NCI-H2171 (cell line): ENCODE measurements around the gene PPT1.
"Not testable (repeated sequence)": the region's sequence is repeated elsewhere in the genome, so short reads cannot be mapped to it uniquely, and the experiment has no call there.

Experiments used
- DNase-seq: peaks from one replicate; lab custom pipeline; 2025; lab: John Stamatoyannopoulos, UW

PPT1 gene

DNA sequence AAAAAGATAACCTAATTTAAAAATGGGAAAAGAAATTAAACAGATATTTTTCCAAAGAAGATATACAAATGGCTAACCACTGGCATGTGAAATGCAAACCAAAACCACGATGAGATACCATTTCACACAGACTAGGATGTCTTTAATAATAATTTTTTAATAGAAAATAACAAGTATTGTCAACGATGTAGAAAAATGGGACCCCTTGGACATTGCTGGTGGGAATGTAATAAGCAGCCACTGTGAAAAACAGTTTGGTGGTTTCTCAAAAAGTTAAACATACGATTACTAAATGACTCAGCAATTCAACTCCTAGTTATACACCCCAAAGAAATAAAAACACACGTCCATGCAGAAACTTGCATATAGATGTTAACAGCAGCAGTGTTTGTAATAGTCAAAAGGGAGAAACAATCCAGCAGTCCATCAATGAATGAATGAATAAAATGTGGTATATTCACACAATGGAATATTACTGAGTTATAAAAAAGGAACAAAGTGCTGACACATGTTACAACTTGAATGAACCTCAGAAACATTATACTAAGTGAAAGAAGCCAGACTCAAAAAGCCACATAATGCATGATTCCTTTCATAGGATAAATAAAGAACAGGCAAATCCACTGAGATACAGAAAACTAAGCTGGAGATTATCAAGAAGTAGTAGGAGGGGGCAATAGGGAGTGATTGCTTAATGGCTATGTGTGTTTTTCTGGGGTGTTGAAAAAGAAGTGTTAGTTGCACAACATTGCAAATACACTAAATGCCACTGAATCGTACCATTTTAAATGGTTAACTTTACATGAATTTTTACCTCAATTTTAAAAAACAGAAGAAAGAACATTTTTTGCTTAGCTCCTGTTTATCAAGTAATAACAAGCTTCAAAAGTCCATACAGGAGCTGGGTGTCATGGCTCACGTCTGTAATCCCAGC lies 4.1 kb downstream of the PPT1 start:
- no peak for DNase-seq

DNA sequence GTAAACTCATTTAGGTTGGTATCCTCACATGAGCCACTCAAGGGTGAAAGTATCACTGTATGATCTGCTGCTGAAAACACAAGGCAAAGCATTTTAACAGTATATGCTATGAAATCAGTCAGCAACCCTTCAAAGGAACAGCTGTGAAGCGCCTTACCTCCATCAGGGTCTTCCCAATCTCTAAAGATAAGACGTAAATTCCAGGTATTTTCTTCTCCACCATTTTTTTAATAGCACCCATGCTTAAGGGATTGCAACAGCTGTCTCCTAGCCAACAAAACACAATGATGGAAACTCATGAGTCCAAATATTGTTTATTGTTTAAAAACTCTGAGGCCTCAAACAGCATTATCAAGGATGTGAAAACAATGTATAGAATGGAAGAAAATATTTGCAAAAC lies 4.8 kb downstream of the PPT1 start:
- DNase-seq = no peak

DNA sequence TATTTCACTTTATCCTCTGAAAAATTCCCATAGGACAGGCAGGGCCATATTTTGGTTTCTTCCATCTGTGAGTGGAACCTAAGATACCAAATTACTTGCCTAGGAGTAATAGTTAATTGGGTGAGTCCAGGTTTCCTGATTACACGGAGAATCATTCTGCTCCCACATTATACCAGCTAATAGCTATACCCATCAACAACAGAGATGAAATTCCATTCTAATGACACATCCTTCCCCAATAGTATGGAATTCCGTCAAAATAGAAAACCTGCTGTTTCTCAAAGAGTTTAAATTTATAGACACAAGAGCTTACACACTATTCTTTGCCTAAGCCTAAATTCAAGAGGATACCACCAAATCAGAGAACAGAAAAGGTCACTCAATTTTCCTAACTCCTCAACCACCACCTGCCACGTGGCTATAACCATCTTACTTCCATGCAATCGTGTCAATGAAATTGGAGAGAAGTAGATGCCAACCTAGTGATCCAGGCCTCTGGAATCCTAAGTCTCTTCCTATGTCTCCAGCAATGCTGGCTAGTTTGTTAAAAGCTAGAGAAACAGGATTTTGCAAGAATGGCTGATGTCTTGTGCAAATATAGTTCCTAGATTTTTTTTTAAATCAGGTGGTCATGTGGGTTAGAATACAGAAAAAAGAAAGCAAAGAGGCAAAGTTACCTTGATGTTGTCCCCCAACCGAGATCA lies 6.2 kb downstream of the PPT1 start:
- DNase-seq = no peak

DNA sequence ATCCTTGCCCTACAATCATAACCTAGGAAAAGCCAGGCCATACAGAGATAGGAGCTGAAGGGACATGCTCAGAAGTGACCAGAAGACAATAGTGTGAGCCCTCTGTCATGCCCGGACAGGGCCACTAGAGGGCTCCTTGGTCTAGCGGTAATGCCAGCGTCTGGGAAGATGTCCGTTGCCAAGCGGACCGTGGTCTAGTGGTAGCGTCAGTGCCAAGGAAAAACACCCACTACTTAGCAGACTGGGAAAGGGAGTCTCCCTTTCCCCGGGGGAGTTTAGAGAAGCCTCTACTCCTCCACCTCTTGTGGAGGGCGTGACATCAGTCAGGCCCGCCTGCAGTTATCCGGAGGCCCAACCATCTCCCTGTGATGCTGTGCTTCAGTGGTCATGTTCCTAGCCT lies 12.3 kb downstream of the PPT1 start:
- DNase-seq = not testable (repeated sequence)

DNA sequence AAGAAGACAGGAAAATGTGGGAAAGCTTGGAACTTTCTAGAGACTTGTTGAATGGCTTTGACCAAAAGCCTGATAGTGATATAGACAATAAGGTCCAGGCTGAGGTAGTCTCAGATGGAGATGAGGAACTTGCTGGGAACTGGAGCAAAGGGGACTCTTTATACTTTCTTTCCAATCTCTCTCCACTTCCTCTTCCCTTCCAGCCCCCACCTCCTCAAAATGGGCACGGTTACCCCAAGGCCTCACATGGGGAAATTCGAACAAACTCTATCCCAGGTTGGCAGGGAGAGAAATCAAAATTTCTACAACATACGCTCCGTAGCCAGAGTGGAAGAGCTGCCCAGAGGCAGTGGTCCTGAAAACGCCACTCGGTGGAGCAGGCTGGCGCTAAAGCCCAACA lies 15.2 kb downstream of the PPT1 start:
- DNase-seq = no peak

DNA sequence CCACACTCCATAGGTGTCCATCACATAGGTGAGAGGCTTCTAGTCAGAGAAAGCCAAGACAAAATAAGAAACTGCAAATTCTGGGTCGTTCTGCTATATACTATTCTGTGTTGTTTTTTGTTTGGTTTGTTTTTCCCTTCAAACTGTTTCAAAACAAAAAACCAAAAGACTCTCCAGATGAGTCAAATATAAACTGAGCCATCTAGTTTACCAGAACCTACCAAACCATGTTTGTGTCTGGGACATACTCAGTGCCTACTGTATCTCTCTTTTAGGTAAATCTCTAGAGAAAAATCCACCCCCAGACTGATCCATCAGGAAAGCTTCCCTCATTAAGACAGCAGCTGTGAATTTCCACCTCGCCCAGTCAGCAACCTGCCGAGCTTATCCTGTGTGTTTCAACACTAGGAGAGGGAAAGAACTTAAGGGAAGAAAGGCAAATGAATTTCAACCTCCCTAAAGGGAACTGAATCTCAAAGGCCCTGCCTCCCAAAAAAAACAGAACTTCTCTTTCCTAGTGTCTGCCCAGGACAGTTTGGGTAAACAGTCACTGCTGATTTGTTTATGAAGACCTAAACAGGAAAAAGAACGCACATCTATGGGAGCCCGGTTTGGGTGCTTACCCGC lies 17.2 kb downstream of the PPT1 start:
- no peak for DNase-seq

DNA sequence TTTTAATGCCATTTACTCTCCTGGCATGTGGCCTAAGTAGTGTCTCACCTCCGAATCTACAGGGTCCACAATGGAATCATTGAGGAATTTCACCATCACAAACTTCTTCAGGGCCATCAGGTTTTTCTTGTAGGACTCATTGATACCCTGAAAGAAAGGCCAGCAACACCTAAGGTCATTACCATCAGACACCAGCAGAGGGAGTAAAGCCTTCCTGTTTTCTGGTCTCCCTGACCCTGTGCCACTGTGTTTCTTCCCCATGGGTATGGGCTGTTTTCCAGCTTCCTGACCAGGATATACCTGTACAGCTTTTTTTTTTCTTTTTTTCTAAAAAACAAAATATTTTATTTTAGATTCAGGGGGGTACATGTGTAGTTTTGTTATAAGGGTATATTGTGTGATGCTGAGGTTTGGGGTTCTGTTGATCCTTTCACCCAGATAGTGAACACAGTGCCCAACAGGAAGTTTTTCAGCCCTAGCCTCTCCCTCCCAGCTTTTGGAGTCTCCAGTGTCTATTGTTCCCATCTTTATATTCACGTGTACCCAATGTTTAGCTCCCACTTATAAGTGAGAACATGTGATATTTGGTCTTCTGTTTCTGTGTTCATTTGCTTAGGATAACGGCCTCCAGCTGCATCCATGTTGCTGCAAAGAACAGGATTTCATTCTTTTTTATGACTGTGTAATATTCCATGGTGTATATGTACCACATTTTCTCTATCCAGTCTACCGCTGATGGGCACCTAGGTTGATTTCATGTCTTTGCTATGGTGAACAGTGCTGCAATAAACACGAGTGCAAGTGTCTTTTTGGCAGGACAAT lies 18.3 kb downstream of the PPT1 start:
- DNase-seq = peak; percentile 26

DNA sequence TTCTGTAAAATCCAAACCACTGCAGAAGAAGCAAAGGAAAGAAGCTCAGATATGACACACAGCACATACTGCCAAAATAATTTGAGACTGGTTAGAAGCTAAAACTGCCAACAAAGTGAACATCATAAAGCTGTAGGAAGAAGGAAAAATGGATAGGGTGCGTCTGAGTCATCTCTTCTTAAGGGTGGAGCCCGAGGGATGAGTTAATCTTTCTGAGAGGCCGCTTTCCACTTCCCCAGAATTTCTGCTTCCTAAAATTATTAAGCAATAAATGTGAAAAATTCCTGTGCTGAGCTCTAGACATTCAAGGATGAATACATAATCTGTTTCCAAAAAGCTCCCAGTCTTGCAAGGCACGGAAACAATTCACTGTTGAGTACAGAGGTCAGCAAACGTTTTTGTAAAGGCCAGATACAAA lies 20.1 kb downstream of the PPT1 start:
- DNase-seq = no peak

DNA sequence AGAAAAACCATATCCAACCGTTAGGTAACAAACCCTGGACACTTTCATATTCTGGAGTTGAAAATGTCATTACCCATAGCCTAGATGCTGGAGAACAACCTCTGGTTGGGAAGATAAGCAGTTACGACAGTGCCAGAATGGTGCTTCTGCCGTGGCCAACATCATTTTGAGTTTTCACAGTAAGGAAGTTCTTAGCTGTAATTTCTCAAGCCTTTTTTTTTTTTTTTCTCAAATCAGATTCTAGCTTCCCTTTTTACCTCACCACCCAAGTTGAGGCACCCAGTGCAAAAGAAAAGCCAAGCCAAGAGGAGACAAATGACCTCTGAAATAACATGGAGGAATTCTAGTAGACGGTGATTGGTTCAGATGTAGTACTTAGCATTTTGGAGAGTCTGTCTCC lies 21.8 kb downstream of the PPT1 start:
- no peak for DNase-seq

DNA sequence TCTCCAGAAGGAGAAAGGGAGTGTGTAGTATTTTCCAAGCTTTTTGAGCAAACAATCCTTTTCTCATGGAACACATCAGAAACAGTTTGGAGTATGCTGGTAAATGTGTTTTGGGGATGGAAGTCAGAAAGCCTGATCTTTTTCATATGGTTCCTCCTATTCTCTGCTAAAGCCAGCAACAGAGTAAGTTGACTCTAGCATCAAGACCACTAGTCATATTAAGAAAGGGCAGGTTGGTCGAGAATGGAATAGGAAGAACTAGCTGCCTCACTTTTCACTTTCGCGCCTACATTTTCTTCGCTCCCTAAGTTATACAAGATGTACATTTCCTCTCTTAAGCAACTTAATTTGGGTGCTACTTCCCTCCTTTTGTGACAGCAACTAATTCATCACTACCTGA lies 24.0 kb downstream of the PPT1 start:
- no peak for DNase-seq

DNA sequence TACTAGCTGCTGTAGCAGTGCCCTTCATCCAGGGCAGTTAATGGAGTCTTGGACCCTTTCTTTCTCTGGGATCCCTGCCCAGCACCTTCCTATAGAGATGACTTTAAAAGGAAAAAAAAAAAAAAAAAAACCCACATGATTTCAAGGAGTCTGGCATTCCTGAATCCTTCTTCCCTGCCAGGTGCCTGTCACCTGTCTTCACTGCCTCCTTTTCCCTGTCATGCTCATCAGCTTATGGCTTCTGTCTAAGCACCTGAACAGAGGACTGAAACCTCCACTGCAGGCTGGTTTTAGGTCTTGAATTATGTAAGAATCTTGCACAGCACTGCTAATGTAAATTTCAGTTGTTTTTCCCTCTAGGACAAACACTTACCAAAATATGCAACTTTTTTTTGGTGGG lies 24.9 kb downstream of the PPT1 start:
- DNase-seq = no peak

DNA sequence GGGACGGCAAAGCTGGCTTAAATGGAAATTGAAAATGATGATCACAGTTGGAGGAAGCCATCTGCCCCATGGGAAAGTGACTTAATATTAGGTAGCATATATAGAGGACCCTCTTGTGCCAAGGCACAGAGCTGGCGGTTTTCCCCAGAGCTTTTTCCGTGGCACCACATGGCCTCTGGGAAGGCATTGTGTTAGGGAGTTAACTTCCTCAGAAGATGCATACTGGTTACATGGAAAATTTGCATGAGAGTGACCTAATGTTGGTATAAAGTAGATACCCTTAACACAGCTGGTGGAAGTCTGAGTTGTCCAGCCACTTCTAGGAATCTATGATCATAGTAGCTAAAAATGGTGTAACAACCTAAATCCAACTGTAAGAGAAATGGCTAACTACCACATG lies 29.2 kb downstream of the PPT1 start:
- DNase-seq = no peak

DNA sequence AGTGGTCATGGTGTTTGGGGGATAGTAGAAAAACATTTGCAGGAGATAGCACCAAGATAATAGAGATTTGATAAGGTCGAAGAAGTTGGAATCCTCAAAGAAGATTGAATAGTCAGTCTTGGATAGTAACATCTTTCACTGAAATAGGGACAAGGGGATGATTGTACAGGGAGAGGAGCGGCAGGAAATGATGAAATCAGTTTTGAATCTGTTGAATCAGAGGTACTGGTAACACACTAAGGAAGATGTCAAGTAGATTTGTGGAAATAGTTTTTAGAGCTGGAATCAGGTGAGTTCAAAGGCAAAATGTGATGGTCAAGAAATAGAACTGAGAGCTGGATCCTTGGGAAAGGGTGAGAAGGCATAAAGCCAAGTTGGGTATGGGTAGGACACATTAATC lies 30.0 kb downstream of the PPT1 start:
- no peak for DNase-seq

DNA sequence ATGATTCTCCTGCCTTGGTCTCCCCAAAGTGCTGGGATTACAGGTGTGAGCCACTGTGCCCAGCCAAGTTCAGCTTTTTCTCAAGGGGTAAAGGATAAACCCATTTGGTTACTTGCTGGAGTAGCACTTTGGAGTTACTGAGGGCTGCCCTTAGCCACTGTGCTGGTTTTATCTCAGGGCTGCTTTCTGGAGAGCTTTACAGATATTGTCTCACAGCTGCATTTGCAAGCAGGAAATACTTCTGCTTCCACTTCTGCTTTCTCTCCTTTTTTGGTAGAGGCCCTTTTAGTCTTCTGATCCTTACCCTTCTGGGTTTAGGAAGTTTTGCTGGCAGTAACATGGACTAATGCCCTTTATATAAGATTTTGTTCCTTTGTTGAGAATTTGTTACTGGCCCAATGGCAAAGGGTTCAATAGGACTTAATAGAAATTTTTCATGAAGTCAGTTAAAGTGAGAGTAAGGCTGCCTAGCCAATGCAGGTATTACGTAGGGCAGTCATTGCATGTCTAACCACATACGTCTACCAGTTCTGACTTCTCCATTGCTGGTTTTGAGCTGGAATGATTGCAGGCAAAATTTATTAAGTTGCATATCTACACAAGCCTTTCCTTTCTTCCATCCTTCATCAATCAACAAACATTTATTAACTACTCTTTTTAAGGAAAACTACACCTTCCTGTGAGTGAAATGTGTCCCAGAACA lies 32.1 kb downstream of the PPT1 start:
- DNase-seq = no peak

DNA sequence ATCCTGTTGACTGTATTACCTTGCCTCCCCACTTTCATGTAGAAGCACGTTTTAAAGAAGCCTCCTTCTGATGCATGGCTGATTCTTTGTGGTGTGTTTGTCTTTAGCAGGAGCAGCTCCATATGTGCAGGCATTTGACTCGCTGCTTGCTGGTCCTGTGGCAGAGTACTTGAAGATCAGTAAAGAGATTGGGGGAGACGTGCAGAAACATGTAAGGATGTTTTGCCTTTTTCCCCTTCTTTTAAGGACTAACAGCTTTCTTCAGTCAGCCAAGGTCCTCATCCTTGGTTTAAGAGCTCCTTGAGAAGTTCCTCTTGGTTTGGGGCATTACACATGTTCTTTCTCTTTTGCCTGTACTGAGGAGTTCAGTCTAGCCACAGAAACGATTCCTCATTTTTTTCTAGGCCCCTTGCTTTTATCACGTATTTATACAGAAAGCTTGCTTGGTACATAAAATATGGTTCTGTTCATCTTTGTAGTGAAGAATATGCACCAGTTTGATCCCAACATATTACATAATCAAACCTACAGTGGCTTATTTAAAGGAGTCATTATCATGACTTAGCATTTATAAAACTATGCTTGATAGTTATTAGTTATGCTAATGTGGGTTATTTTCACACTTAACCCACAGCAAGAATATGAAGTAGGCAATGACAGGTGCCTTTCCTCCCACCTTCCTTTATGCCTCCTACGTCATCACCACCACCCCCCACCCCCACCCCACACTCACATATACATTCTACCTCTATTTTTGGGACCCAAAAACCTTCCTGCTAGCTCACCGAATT lies 36.9 kb downstream of the PPT1 start:
- DNase-seq = peak; percentile 29

DNA sequence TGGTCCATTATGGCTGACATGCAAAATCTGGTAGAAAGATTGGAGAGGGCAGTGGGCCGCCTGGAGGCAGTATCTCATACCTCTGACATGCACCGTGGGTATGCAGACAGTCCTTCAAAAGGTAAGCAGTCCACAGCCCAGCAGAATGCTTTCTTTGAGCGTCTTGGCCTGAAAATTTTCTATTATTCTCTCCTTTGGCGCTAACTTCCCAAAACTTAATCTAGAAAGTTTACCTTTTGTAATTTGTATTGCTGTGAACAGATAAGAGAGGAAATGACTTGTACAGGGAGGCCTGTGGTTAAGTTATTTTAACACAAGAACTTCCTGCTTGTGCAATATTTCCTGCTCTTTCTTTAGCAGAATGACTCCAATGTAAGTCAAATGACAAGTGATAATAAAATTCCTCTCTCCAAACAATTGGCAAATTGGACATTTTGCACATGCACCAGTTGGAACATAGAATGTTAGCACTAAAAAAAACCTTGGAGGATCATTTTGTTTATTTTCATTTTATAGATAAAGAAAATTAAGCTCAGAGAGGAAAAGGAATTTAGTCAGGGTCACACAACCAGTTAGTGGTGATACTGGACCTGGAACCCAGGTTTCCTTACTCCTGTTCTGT lies 37.6 kb downstream of the PPT1 start:
- no peak for DNase-seq

DNA sequence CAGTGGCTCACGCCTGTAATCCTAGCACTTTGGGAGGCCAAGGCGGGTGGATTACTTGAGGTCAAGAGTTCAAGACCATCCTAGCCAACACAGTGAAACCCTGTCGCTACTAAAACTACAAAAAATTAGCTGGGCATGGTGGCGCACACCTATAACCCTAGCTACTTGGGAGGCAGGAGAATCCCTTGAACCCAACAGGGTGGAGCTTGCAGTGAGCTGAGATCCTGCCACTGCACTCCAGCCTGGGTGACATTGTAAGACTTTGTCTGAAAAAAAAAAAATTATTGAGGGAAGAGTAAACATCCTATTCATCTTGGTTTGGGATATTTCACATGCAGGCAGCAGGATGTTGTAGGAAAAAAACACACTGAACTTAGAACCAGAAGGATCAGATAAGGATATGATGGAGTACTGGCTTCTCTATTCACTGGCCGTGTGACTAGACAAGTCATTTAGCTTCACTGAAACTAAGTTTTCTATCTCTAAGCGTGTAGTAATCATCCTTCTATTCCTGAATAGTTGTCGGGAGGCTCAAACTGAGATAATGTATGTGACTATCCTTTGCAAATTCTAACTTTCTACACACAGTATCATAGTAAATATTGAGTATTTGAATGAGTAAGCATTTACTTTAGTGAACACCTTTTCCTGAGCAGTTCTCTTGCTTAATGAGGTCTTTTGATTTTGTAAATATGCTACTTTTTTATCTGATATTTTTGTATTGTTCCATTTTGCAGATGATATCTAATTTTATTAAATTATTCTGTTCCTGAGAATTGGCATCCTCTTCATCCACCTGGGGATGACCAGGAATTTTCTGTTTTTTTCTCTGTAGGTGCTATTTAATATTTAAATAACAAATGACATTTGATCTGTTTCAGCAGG lies 38.4 kb downstream of the PPT1 start:
- DNase-seq = peak; percentile 15

DNA sequence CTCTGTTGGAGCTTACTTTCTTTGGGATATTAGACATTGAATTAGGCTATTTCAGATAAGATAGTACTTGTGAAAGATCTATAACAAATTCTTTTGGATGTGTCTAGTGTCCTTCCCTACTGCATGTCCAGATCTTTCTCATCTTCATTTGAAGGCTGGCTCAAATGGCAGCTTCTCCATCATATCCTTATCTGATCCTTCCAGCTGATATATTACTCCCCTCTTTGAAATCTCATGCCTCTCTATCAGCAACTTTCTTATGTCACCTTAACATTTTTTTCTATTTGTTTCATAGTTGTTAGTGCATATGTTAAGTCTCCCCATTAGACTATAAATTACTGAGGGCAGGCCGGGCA lies 39.0 kb downstream of the PPT1 start:
- no peak for DNase-seq

DNA sequence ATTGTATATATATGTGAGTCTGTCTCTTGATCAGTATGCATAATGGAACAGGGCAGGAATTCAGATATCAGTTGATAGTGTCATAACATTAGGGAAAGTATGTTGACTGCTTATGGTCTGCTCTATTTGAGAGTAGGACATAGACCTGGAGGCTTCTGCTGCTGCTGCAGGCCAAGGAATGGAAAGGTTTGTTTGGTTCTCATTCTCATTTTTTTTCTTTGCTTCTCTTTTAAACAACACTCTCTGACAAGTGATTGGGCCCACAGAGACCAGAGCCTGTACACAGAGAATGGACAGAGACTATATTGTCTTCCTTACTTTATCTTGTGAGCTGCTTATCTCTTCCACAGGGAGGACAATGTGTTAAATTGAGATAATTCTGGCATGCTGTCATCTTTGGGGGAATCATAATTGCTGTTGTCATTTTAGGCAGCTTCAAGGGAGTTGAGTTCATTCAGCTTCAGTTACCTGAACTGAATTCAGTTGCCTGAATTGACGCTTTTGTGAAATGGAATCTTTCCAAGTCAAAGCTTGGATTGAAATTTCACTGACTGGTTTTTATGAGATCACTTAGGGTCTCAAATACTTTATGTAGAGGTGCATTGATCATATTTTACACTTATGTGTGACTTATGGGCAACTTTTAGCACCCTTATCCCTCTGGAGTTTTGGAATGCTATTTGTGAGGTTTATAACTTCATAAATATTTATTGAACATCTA lies 39.6 kb downstream of the PPT1 start:
- no peak for DNase-seq
